Natural killer cell (primary cell): Measurements from ENCODE around the gene FGGY. TPM values are rescaled to one million over a fixed set of nuclear protein-coding genes. Genes with fewer than 3 reads are reported as not detected.

Experiments
- ATAC-seq, 3 donors: fragments of 150-1000 bp in 2 of 3; fragments of 200-7000 bp in 1 of 3; cut with Tn5 transposase; 1 replicate in 1 of 3; 2 replicates in 2 of 3; pipeline ENCODE4 v1.10.0; 2021; ENCODE audit warnings: mild to moderate bottlenecking in 2 of 3, moderate library complexity in 2 of 3
- DNase-seq, 2 donors: peaks; one replicate each; pipeline versions ENCODE4 v3.0.0 to v3.0.0-alpha.2; 2013 to 2021; ENCODE audit warnings: mixed read lengths in 1 of 2
- H3K27ac ChIP-seq: one replicate; pipeline ENCODE4 v1.5.1; 2013; ENCODE audit warnings: mild to moderate bottlenecking, low read length
- H3K27me3 ChIP-seq: one replicate; pipeline ENCODE4 v1.6.1; 2013; ENCODE audit warnings: low read length; ENCODE audit not compliant: control insufficient read depth, insufficient read depth
- H3K36me3 ChIP-seq: one replicate; pipeline ENCODE4 v1.6.1; 2013; ENCODE audit warnings: low read length; ENCODE audit not compliant: control insufficient read depth, insufficient read depth
- H3K4me1 ChIP-seq: one replicate; pipeline ENCODE4 v1.6.1; 2013; ENCODE audit warnings: low read length; ENCODE audit not compliant: control insufficient read depth, insufficient read depth
- H3K4me3 ChIP-seq: one replicate; pipeline ENCODE4 v1.5.1; 2013; ENCODE audit warnings: low read length
- H3K9me3 ChIP-seq: one replicate; pipeline ENCODE4 v1.6.1; 2013; ENCODE audit warnings: low read length; ENCODE audit not compliant: control insufficient read depth, insufficient read depth
- H3K27ac Mint-ChIP-seq, 2 donors: one replicate each; pipeline ENCODE4 v1.8.0; 2022; ENCODE audit warnings: mild to moderate bottlenecking in 2 of 2, mixed read lengths in 2 of 2, moderate library complexity in 1 of 2
- H3K27me3 Mint-ChIP-seq, 2 donors: one replicate each; pipeline ENCODE4 v1.8.0; 2022; ENCODE audit warnings: low read depth in 2 of 2, mixed read lengths in 2 of 2
- H3K36me3 Mint-ChIP-seq: one replicate; pipeline ENCODE4 v1.8.0; 2022; ENCODE audit warnings: mixed read lengths
- H3K4me1 Mint-ChIP-seq, 2 donors: one replicate each; pipeline ENCODE4 v1.8.0; 2022; ENCODE audit warnings: mixed read lengths in 2 of 2
- H3K4me3 Mint-ChIP-seq: one replicate; pipeline ENCODE4 v1.8.0; 2022; ENCODE audit warnings: mild to moderate bottlenecking, moderate library complexity, mixed read lengths
- H3K9me3 Mint-ChIP-seq, 2 donors: one replicate each; pipeline ENCODE4 v1.8.0; 2022; ENCODE audit warnings: mixed read lengths in 2 of 2
- CTCF ChIP-seq: fragments of 200-600 bp; IDR thresholded peaks from one replicate; pipeline ENCODE4 v1.8.0; 2022; ENCODE audit warnings: antibody characterized with exemption
- WGBS: methylation state at CpG from one replicate; pipeline ENCODE4 v1.1.7; 2013; ENCODE audit warnings: missing lambda C conversion rate; ENCODE audit not compliant: insufficient coverage; 5-methylcytosine and 5-hydroxymethylcytosine counted together
- intact Hi-C: fragments of 100-400 bp; cut with micrococcal nuclease; formaldehyde crosslinking; loops from one replicate; pipeline ENCODE4 v1.14.2; 2022
- total RNA-seq, 4 donors: library from RNA; stranded (reverse); fragments of 120-200 nt in 1 of 4; gene quantifications; one replicate each; pipeline versions ENCODE4 v1.2.3 to v1.2.4, GENCODE V29; 2013 to 2022

The FGGY gene
- total RNA-seq, 3 donors from 2014 or later (not counting 1 experiment from before 2014, with no cell fraction given) = 21.8 to 31.5 (median 21.8) TPM

- H3K27me3 Mint-ChIP-seq = no peaks in the 10 kb centered on the region
- Histone ChIP-seq H3K9me3 (no peaks in the 10 kb centered on the region), H3K4me1 (no peaks in the 10 kb centered on the region), H3K4me3 (no peak overlapping the region), H3K27ac (no peak overlapping the region), H3K36me3 (no peaks in the 10 kb centered on the region), H3K27me3 (no peaks in the 10 kb centered on the region)
- intact Hi-C loops = no loop called here
- H3K27ac Mint-ChIP-seq = no peak overlapping the region
- TF ChIP-seq CTCF = no peak
- DNase-seq = no peak
- no peak overlapping the region for H3K4me3 Mint-ChIP-seq
- H3K9me3 Mint-ChIP-seq = no peaks in the 10 kb centered on the region
- no peaks in the 10 kb centered on the region for H3K36me3 Mint-ChIP-seq
- peaks cover 25 to 31% of the 10 kb centered on the region in 2 donors for H3K4me1 Mint-ChIP-seq
- ATAC-seq = no peak
These were observed 120.5 kb downstream of the FGGY start for GRCh38 chr1:59417406-59417805.

GRCh38 chr1:59418363-59419144 lies 121.7 kb downstream of the FGGY start:
- no peak for TF ChIP-seq CTCF
- 93% methylated on average over 5 of the region's 6 CpGs for WGBS
- DNase-seq (no peak), ATAC-seq (no peak)
- no peaks in the 10 kb centered on the region for H3K27me3 ChIP-seq
- H3K27ac ChIP-seq = no peak overlapping the region
- no peak overlapping the region for H3K4me3 Mint-ChIP-seq
- no peaks in the 10 kb centered on the region for H3K36me3 Mint-ChIP-seq
- H3K36me3 ChIP-seq = no peaks in the 10 kb centered on the region
- no peak overlapping the region for H3K4me3 ChIP-seq
- H3K4me1 Mint-ChIP-seq = peaks cover 25 to 31% of the 10 kb centered on the region in 2 donors
- H3K27ac Mint-ChIP-seq = no peak overlapping the region
- H3K27me3 Mint-ChIP-seq = no peaks in the 10 kb centered on the region
- intact Hi-C loops = no loop called here
- no peaks in the 10 kb centered on the region for H3K9me3 Mint-ChIP-seq
- H3K4me1 ChIP-seq = no peaks in the 10 kb centered on the region
- no peaks in the 10 kb centered on the region for H3K9me3 ChIP-seq

GRCh38 chr1:59419361-59420140 lies 122.7 kb downstream of the FGGY start:
- DNase-seq (no peak), ATAC-seq (no peak)
- Histone ChIP-seq H3K27me3 (no peaks in the 10 kb centered on the region), H3K4me3 (no peak overlapping the region), H3K9me3 (no peaks in the 10 kb centered on the region), H3K36me3 (no peaks in the 10 kb centered on the region), H3K27ac (no peak overlapping the region), H3K4me1 (no peaks in the 10 kb centered on the region)
- intact Hi-C loops = no loop called here
- 97% methylated on average over 6 of the region's 6 CpGs for WGBS
- H3K4me1 Mint-ChIP-seq = peaks cover 25 to 29% of the 10 kb centered on the region in 2 donors
- no peaks in the 10 kb centered on the region for H3K36me3 Mint-ChIP-seq
- H3K4me3 Mint-ChIP-seq = no peak overlapping the region
- no peaks in the 10 kb centered on the region for H3K27me3 Mint-ChIP-seq
- TF ChIP-seq CTCF = no peak
- H3K9me3 Mint-ChIP-seq = no peaks in the 10 kb centered on the region
- H3K27ac Mint-ChIP-seq = no peak overlapping the region
